Measurements from ENCODE around the gene ZNF25. TPM values are rescaled to one million over a fixed set of nuclear protein-coding genes. Genes with fewer than 3 reads are reported as not detected.

Gene ZNF25
- total RNA-seq = 6.6 and 8.2 TPM in 2 replicates

DNA sequence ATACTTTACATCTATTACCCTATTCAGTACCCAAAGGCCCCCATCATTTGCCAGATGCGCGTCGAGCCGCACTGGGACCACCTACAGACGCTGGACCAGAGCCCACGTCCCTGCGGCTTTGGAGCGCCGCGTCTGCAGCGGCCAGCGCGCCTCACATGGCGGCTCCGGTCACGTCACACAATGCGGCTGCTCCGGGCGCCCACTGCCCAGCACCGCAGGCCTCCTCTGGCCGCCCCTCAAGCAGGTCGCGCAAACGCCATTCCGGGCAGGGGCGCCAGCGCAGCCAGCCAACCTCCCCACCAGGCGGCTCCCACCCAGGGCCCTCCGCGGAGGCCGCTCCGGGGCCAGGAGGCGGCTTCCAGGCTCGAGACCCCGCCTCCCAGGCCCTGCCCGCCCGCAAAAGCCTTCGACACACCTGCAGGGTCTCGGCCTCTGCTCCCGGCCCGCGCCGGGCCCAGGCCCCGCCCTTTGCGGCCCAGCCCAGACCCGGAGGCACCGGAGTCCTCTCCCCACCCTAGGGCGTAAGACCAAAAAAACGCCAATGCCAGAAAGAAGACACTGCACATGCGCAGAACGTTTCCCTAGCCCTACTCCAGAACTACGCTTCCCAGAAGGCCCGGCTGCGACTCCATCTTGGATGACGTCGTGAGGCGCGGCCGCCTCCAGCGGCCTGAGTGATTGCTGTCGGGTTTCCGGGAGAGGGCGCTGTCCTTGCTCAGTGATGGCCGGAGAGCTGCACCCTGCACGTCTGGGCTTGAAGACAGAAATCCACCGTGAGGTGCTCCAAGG lies at the start of gene ZNF25:
TSS of gene ZNF25 (minus strand) at position 557 of the 789 bp plus-strand sequence. CDS start 4,925 bp downstream, outside the sequence.

DNA sequence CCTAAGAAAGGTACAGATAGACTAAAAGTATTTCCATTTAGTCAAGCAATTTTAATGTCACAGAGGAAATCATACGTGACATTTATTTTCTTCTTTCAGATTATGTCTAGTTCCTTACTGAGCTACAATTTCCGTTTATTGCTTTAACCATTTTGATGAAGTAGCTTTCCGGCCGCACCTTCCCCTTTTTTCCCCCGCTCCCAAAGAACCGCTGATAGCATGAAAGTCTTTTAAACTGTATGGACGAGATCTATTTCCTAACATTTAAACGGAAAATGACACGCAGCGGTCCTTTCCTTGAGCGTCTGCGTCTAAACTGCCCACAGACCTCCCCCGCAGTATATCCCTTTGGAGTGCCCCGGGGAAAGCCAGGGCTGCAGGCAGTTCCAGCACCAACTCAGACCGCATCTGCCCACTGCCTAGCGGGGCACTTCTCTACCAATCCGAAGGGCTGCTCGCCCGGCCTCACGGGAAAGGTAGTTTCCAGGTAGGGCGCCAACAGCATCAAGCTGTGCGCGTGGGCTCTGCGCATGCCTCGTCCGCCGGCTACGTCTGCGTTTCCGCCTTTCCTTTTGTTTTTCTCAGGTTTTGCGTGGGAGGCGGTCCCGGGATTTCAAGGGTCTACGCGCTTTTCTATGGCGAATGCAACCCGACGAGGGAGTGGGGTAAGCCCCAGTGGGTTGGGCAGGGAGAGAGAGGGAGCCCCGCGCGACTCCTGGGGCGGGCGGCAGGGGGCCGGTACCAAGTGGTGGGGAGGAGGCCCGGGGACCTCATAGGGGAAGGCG lies 33.9 kb upstream of the ZNF25 start, which contains the start of gene ZNF33A:
TSS of gene ZNF33A (plus strand) at position 557 of the 785 bp plus-strand sequence. CDS start 1,667 bp downstream, outside the sequence.

Small RNA genes lying within 50 kb of the gene (small RNA-seq; reads per million reads assigned to genes)
- gene RF00019 (ENCODE audit: low replicate concordance) = not detected

Other genes starting within 250 kb of the ZNF25 start
- 4.6 and 5.5 TPM in 2 replicates for gene ZNF248, start 119.0 kb downstream of the ZNF25 start, total RNA-seq
- gene ZNF33A, start 34.0 kb upstream of the ZNF25 start, total RNA-seq = 11.2 and 12.7 TPM in 2 replicates
- gene ZNF37A, start 117.7 kb upstream of the ZNF25 start, total RNA-seq = 8.8 and 12.7 TPM in 2 replicates